ENCODE results near the gene SPTB.
"Not testable (repeated sequence)": the region's sequence is repeated elsewhere in the genome, so short reads cannot be mapped to it uniquely, and the experiment has no call there.

Gene SPTB

DNA sequence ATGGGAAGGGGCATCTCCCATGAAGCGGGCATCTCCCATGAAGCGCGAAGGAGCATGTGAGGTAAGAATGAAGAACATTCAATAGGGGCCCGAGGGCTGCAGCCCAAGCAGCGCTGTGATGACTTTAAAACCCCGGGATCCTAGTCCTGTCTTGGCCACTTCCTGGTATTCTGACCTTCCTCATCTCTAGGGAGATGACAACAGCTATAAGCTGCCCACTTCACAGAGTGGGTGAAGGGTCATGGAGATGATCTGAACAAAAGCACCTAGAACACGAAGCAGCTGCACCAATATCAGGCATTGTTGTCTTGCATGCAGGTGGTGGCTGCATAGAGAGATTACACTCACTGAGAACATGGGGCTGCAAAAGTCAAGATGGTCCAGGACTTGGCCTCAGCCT lies 64.5 kb downstream of the SPTB start:
- no peak for DNase-seq

DNA sequence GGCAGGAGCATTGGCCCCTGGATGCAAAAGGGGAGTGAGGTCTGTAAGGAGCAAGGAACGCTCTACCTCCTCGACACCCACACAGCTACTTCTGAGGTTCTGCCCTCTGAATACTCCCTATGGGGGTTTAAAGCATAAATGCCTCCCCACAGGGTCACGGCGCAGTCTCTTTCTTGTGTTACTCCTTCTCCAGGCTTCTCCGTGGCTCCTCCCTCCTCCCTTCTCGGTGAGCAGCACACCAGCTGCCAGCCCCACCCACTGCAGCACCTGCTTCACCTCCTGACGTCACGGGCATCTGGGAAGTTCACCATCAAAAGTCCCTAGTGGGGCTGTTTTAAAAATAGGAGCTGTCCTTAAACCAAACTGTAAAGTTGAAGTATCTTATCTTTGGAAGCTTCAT lies 67.3 kb downstream of the SPTB start:
- no peak for DNase-seq

DNA sequence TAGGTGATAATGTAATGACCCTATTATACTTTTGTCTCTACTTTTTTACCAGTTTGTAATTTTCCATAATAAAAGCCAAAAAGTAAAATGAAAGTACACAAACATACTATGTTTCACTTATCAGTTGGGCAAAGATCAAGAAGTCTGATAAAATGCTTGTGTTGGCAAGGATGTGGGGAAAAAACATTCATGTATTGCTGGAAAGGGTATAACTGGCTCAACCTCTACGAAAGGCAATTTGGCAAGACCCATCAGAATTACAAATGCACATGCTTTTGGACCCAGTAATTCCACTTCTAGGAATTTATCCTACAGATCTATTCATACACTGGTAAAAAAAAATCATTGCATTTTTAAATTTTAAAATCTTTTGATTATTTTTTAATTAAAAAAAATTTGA lies 68.0 kb downstream of the SPTB start:
- DNase-seq = no peak

DNA sequence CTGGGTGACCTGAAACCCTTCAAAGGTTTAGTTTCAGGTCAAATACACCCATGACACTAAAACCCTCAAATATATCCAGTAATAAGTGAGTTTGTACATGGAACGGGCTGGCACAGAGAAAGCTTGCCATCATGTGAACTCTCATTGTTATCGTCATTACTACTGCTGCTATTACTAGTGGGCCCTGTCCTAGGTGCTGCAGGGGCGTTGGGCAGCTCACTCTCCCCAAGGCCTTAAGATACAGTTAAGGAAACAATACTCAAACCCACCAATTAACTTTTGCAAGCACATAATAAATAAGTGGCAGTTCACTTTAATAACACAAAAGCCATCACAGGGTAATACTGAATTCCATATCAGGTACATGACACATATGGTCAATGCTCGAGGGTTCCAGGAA lies 71.3 kb downstream of the SPTB start:
- no peak for DNase-seq

DNA sequence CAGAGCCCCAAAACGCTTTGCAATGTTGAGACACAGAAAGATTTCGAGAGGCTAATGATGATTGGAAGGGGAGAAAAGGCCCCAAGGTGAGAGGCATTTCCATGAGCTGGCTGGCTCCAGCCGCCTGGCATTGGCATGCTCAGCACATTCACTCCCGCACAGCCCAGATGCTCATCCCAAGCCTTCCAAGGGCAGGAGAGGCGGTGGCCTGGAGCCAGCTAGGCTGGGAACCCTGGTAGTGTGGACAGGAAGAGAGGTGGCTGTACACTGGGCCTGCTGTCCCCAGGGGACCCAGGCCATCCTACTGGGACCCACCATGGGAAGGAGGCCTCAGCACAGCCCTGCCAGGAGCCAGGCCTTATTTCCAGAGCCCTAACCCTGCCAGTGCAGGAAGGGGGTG lies 72.2 kb downstream of the SPTB start:
- no peak for DNase-seq

DNA sequence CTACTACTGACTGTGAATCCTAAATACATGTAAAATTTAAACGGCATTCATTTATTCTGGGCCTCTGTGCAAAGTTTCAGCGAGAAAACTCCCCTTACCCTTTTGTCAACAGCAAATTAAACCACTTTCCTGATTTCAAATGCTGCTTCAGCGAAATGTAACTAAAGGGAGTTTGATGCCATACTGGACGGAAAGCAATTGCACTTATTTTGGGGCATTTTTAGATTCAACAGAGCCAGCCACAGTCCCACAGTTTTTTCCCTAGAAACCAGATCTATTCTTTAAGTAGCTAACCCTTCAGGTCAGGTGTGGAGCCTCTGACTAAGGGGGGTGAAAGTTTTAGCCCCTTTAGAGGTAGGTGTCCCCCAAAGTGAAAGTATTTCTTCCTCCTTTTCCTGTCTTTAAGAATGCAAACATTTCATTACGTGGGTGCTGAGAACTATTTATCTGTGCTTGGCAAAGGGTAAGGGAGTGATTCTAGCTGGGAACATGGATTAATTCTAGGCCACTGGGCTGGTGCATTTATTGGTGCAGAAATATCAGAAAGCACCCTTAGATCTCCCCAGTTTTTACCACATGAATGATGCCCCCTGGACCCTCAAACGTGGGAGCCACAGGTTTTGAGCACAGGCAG lies 72.7 kb downstream of the SPTB start:
- no peak for DNase-seq

DNA sequence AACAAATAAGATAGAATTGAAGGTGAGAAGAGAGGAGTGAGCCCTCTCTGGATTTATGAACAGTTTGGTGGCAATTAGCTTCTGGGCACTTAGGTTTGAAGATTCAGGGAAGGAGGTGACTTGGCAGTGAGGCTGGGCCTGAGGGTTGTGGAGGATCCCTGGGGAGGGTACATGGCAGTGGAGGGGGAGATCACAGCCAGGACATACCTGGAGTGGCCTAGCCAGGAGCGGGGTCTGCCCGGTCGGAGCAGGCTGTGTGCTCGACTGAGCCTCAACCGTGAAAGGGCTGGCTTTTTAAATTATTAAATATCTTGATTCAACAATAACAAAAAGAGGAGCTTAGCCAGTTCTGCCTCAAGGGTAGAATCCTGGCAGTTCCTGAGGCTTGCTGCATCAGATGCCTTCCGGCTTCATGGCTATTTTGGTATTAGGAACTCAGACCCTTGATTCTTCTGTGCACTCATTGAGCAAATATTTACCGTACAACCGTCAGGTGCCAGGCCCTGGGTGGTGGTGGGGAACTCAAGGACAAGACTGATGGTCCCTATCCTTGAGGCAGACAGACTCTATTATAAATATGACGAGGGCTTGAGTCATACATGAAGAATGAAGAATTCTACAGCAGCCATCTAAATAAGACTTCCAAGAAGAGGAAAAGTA lies 73.4 kb downstream of the SPTB start:
- DNase-seq = no peak

DNA sequence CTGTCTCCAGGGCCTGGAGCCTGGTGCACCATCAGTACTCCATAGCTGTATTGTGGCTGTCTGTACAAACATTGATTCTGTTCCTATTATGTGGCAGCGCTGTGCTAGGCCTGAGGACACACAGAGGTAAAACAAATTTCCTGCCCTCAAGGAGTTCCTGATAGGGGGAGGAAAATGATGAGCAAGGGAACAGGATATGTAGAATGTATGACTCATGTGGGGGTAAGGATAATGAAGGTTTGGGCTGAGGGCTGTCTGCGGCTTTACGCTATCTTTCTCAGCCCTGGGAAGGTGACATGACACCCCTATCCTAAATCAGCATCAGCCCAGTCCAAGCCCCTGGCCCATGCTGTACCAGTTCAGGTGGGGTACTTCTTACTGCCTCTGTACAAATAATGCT lies 74.1 kb downstream of the SPTB start:
- DNase-seq = not testable (repeated sequence)

DNA sequence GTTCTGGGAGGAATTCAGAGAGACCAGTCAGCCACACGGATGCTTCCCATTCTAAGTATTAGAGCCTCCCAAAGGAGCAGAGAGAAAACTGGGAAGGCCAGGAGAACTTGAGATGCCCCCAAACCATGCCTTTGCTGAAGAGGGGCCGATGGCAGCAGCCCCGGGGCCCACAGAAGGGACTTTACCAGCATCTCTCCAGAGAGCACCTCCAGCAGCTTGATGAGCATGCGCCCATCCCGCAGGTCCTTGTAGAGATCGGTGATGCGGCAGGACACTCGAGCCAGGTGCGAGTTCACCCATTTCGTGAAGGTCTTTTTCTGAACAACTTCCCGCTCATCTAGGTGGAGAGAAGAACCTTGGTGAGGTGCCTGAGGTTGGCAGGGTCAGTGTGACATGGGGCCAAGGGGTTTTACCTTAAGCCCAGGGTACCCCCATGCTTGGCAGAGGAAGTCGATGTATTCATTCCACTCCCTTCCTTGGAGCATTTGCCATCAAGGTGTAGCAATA lies 74.9 kb downstream of the SPTB start:
- DNase-seq = no peak

DNA sequence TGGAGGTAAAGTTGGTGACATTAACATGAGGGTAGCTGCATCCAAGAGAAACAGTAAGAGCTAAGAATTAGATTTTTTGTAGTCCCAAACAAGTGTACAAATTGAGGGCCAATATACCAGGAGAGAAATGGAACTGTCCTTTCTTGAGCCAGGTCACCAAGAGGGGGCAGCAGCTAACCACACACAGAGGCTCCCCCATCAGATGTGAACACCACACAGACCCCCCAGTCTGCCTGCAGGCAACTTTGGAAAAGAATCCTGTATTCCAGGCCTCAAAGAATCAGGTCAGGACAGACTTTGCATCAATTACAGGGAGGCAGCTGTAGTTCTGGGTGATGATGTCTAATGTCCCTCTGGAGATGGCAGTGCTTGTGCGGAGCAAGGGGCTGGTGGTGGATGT lies 77.9 kb downstream of the SPTB start:
- DNase-seq = no peak

DNA sequence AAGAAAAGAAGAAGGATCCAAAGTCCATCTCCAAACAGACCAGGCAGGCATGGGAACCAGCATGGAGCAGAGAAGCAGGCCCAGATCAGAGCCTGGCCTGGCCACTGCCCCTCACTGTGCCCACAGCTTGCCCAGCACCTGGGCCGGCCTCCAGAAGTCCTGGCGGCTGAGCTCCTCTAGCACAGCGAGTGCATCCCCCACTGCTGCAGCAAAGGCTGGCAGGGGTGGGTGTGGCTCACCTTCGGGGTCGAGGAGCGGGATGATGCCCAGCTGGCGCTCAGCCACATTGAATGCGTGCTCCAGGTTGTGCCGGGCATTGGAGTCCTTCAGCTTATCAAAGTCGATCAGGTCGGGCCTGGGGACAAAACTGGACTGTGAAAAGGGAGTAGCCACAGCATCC lies 78.7 kb downstream of the SPTB start:
- no peak for DNase-seq

DNA sequence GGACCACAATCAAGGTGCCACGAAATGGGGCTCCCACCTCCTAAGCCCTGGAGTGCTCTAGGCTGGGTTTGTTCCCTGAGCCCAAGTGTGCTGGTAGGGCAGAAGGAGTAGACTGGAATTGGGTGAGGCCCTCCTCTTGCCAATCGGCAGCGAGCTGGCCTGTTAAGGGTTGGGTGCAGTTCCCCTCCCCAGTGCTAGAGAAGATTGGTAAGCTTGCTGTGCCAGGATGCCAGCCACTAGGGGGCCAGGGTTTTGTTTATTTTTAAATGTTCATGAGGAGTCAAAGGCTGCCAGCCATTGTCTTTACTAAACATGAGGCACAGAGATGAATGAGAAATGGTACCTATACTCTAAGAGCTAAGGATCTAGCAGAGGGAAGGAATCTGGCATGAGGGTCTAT lies 79.7 kb downstream of the SPTB start:
- no peak for DNase-seq

DNA sequence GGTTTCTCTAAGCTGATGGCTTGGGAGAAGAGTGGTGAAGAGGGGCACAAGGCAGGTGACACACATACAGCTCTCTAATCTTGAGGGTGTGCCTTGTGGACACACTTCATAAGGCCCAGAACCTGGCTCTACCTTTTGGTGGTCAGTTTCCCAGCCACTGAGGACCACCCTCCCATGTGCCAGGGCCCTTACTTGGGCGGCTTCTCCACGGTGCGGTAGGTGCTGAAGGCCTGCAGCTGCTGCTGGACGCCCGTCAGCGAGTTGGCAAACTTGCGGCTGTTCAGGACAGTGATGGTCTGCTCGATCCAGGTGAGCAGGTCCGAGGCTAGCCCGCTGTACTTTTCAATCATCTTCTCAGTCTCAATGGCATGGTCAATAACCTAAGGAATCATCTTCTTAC lies 80.2 kb downstream of the SPTB start:
- no peak for DNase-seq

DNA sequence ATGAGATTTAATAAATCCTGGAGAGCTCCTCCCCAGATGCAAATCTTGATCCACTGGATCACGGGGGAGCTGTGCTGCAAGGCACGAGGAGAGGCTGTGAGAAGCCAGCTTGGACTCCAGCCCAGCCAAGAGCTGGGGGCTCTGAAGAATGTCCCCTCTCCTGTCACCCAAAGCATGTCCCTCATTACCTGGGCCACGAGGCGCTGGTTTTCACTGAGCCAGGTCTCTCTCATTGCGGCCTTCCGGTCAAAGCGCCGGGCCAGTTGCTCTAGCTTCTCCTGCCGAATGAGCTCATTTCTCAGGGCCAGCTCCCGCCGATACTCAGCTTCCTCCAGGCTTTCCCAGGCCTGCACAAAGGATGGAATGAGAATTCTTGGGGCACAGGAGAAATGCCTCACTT lies 83.3 kb downstream of the SPTB start:
- no peak for DNase-seq

DNA sequence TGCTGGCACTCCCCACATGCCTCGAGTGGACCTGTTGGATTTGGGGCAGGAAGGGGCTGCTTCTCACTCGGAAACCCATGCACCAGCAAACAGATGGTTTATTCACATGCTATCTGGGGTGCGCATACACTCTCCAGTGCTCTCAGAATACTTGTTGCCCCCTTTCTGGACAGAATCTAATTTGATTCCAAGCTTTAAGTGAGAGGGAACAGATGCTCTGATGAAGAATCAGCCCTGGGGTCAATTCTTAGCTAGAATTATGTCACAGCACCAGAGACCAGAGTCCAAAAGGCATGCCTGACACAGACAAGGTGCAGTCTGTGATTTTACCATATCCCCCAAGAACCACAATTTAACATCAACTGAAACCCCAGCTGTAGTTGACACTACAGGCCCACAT lies 83.8 kb downstream of the SPTB start:
- no peak for DNase-seq

DNA sequence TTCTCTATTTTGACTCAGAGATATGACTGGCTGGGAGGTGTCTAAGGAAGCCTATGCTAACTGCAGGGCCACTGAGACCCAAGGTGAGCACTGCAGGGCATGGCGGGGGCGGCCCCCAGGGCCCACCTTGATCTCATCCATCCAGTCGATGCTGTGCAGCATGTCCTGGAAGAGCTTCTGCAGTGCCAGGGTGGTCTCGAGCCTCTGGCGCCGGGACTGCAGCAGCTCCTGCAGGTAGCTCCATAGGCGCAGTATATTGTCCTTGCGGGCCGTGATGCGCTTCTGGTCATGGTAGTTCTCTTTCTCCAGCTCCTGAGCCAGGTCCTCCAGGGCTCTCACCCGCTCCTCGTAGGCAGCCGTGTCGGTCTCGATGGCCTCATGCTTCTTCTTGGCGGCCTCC lies 84.5 kb downstream of the SPTB start:
- DNase-seq = no peak

DNA sequence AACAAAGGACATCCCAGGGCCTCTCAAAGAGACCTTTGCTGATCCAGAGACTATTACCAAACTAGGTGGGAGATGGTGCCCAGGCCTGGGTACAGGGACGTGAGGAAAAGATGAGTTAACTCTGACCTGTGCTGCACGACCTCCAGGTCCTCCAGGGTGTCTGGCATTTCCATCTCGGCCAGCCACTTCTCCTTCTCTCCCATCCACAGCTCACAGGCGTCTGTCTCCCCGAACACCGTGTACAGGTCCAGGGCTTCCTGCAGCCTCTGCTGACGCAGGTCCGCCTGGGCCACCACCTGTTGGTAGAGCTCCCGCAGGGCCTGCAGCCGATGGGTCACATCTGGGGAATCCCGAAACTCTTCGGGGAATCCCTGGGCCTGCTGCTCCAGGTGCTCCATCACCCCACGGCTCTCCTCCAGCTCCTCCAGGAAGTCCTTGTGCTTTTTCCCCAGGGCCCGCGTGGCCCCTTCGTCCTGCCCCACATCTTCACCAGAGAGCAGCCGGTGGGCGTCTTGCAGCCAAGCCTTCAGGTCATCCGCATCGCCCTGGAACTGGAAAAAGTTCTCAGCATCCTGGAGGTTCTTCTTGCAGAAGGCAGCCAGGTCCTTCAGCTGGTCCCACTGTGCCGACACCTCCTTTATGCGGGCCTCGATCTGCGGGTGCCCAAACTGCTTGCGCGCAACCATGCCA lies 86.7 kb downstream of the SPTB start:
- no peak for DNase-seq

DNA sequence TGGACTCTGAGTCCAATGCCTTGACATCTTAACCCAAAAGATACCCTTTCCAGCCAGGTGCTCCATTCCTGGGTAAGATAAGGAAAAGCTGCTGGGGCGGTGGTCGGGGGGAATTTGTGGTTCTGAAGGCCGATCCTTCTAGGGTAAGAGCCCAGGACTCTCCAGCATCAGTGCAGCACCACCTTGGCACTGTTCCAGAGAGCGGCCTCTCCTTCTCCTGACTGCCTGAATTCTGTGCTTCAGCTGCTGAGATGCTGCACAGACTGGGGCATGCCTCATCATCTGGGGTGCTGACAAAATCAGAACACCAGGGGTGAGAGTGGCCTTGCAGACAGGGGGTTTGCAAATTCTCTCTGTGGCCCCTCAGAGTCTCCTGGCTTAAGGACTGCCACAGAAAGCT lies 87.5 kb downstream of the SPTB start:
- DNase-seq = no peak

DNA sequence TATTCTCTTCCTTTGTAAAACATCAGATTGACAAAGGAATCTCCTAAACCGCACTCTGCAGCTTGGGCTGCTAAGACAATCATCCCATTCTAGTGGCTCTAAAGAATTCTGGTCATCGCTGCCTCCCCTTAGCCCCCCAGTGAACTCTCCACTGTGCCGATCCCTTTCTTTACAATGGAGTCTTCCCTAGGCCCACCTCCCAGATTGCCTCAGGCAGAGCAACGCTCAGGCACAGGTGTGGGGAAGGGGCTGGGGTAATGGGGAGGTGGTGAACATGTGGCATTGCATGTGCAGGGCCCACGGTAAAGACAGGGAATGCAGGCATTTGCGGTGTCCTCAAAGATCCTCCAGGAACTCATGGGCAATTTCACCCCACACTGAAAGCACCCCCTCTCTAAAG lies 89.2 kb downstream of the SPTB start:
- DNase-seq = no peak

DNA sequence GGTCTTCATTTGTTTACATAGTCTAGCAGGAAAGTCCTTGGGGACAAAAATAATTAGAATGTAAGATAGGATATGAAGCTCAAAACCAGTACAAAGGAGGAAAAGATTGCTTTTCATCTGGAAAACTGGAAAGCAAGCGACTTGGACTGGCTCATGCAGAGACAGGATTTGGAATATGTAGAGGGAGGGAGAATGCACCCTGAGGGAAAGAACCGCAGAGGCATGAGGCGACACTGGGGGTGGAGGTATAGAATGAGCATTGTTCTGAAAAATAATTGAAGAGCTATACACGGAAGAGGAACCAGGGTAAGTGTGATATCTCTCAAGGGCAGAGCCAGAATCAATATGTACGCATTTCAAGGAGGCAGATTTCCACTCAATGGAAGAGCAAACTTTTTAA lies 90.0 kb downstream of the SPTB start:
- no peak for DNase-seq

DNA sequence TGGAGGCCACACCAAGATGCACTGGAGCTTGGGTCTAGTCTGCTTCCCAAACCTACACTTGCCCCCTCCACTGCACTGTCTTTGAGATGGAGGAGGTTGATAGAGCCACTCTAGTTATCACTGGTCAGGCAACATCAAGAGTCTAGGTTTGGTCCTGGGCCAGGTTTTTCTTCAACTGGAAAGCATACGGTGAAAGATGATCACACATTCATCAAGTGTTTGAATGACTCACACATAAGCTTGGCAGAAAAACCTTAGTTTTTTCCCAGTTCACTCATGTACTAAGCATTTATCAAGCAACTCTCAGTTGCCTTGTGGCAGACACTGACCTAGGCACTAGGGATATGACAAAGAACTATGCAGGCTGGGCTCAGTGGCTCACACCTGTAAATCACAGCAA lies 91.0 kb downstream of the SPTB start:
- no peak for DNase-seq

DNA sequence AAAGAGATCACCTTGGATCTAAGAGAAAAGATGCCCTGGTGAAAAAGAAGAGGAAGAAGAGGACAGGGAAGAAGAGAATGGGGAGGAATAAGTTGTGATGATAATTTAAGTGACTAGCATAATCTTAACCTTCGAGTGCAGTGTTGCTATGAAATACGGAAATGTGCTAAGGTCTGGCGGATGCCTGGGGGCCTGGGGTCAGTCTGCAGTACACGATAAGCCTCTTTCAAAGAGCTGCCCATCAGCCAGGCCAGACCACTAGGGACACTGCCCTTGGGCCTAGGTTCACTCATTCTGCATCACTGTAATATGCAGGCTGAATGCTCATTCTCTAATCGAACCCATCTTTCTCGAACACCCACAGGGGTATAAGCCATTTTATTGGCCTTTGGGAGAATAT lies 92.1 kb downstream of the SPTB start:
- DNase-seq = no peak

DNA sequence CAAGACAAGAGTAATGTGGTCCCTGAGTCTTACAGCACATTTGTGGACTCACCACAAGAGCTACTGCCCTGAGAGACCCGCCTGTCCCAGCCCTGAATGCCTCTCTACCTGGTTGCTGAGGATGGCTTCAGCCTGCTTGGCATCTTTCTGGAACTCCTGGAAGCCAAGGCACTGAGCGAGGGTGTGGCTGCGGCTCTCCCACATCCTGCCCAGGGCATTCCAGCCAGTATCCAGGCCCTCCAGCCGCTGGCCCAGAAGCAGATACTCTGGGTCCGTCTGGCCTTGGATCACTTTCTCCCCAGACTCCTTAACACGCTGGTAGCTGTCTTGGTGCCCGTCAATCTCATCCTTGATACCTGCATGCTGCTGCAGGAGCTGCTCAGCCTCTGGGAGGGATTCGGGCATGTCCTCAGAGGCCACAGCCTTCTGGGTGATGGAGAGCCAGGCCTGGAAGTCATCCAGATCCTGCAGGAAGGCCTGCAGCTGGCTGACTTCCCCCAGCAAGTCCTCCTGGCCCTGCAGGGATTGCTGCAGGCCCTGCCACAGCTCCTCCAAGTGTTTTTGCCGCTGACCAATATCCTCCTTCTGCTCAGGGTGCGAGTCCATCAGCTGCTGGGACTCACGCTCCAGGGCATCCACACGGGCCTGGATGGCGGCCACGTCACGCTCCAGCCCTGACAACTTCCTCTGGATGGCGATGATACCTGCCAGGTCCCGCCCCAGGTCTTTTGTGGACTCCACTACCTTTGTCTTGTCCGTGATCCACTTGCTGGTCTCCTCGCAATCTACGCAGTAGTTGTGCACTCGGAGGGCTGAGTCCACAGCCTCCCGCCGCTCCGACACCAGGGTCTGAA lies 93.2 kb downstream of the SPTB start:
- DNase-seq = no peak

DNA sequence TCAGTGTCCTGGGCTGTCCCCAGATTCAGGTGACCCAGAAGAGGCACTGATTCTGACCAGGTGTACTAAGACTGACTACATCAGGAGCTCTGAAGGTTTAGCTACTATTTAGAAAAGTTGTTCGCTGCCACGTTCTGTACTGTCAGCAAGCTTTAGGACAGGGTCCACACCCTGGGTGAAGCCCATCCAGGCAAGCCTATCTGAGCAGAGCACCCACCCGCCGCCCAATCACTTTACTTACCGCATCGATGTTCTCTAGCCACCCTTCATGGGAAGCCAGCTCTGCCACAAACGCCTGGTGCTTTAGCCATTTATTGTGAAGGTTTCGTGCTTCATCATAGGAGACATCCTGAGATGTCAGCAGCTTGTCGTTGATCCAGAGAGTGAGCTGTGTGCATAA lies 95.7 kb downstream of the SPTB start:
- DNase-seq = no peak

All from NCI-H1048 (cell line).